Activated T-cell treated with anti-CD3 and anti-CD28 coated beads, Interleukin-2, amount 50 U/mL, for 4 hours (primary cell): ENCODE results near the gene B4GALT6. TPM values are rescaled to one million over a fixed set of nuclear protein-coding genes. Genes with fewer than 3 reads are reported as not detected.

Source experiments
- ATAC-seq, 2 donors: fragments of 200-7000 bp; cut with Tn5 transposase; one replicate each; pipeline ENCODE4 v1.10.0; 2021
- DNase-seq: peaks from one replicate; pipeline ENCODE4 v3.0.0-alpha.2; 2020
- H3K27me3 Mint-ChIP-seq: one replicate; pipeline ENCODE4 v1.8.0; 2021; ENCODE audit warnings: low read depth, mixed read lengths
- H3K36me3 Mint-ChIP-seq: one replicate; pipeline ENCODE4 v1.8.0; 2022; ENCODE audit warnings: mixed read lengths; ENCODE audit not compliant: insufficient read depth
- H3K4me1 Mint-ChIP-seq: one replicate; pipeline ENCODE4 v1.8.0; 2021; ENCODE audit warnings: low read depth, mixed read lengths
- H3K4me3 Mint-ChIP-seq: one replicate; pipeline ENCODE4 v1.8.0; 2021; ENCODE audit warnings: mild to moderate bottlenecking, moderate library complexity, mixed read lengths
- H3K9me3 Mint-ChIP-seq: one replicate; pipeline ENCODE4 v1.8.0; 2021; ENCODE audit warnings: mixed read lengths
- total RNA-seq, 3 donors: library from RNA; stranded (reverse); gene quantifications; one replicate each; pipeline ENCODE4 v1.2.1, GENCODE V29; 2021

The B4GALT6 gene
- total RNA-seq, 3 donors from 2014 or later = 0.84 to 2.4 (median 1.3) TPM

DNA sequence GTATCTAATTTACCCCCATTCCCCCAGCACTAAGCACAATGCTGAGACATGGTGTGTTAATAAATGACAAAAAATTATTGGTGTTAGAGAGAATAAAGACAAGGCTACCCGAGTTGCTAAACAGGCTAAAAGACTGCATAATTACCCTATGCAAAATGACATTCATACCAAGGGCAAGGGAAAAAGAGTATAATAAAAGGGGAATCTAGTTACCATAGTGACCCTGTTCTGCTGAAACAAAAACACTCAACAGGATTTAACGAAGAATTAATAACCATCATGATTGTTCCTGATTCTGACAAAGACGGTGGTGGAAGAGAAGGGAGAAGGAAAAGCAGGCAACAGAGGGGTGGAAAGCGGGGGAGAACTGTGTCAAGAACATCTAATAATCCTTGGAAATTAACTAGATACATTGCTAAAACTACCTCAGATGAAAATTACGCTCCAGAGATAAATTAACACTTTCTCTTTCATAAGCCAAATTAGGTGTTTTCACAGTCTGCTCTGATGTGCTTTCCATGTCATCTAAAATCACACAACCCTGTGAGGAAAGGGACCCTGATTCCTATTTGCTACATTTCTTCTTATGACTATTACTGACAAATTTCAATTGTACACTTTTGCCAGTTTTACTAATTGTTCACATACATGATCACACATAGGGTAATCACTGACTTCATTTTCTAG, 67.2 kb downstream of the B4GALT6 start:
- Mint-ChIP-seq H3K4me1 (no peaks in the 10 kb centered on the region), H3K9me3 (no peaks in the 10 kb centered on the region), H3K36me3 (no peaks in the 10 kb centered on the region), H3K4me3 (no peak overlapping the region), H3K27me3 (peaks cover 6% of the 10 kb centered on the region)
- ATAC-seq (no peak), DNase-seq (no peak)

DNA sequence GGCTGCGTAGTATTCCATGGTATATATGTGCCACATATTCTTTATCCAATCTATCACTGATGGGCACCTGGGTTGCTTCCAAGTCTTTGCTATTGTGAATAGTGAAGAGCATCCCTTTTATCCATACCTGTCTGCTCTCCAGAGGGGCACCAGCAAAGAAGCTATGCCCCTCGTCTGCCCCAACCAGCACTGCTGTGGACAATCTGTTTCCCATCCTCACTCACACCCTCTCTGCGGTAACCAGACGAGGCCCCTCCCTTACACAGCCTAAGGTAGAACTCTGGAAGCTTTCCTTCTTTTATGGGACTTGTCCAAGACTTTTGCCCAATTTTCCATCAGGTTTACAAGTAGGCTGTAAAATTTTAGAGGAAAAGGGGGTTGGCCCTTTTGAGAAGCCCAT, 67.8 kb downstream of the B4GALT6 start:
- Mint-ChIP-seq H3K9me3 (no peaks in the 10 kb centered on the region), H3K4me1 (no peaks in the 10 kb centered on the region), H3K4me3 (no peak overlapping the region), H3K27me3 (peaks cover 6% of the 10 kb centered on the region), H3K36me3 (no peaks in the 10 kb centered on the region)
- ATAC-seq (no peak), DNase-seq (no peak)

DNA sequence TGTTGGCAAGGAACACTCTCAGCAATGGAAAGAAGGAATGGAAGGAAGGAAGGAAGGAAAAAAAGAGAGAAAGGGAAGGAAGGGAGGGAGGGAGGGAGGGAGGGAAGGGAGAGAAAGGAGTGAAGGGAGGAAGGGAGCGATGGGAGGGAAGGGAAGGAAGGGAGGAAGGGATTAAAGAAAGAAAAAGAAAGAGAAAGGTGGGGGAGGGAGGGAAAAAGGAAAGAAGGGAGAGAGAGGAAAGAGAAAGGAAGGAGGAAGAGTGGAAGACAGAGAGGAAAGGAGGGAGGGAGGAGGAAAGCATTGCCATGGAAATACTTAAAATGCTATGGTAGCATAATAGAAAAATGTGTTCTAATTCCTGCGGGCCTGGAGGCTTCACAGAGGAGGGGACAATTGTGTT, 70.3 kb downstream of the B4GALT6 start:
- ATAC-seq (no peak), DNase-seq (no peak)
- H3K4me1 Mint-ChIP-seq = no peaks in the 10 kb centered on the region
- H3K27me3 Mint-ChIP-seq = peaks cover 8% of the 10 kb centered on the region
- H3K9me3 Mint-ChIP-seq = no peaks in the 10 kb centered on the region
- no peaks in the 10 kb centered on the region for H3K36me3 Mint-ChIP-seq
- no peak overlapping the region for H3K4me3 Mint-ChIP-seq

DNA sequence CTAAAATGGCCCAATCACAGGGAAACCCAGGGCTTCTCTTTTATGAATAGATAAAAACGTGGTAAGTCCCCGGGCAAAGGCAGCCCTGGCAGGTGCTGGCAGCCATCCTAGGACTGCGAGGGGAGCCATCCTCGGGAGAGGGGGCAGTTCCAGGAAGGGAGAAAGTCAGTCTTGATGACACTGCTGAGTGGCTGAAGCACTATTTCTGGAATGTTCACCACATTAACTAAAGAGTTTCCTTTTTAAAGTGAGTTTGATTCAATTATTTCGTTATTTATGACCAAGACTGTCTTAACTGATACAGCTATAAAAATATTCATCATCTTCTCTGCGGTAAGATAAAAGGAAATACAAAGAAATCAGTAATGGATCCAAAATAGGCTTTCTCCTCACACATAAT, 72.3 kb downstream of the B4GALT6 start:
- Mint-ChIP-seq H3K27me3 (peaks cover 10% of the 10 kb centered on the region), H3K4me1 (no peaks in the 10 kb centered on the region), H3K9me3 (no peaks in the 10 kb centered on the region), H3K4me3 (no peak overlapping the region), H3K36me3 (no peaks in the 10 kb centered on the region)
- DNase-seq (no peak), ATAC-seq (no peak)

DNA sequence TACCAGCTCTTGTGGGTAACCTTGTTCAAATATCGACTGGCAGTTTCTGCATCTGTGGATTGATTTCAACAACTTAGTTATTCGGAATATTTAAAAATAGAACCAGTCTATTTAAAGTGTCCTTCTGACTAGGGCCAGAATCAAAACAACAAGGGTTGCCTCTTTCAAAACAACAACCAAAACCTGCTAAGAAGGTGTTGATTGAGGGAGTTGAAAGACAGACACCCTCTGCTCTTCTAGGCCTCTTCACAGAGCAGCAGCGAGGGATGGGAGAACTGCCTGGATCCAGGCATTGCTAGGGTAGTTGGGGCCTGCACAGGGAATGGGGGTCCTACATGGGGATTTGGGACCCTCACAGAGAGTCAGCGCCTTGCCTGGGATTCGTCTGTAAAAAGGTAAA, 72.9 kb downstream of the B4GALT6 start:
- ATAC-seq (no peak), DNase-seq (no peak)
- H3K4me3 Mint-ChIP-seq = no peak overlapping the region
- no peaks in the 10 kb centered on the region for H3K36me3 Mint-ChIP-seq
- no peaks in the 10 kb centered on the region for H3K9me3 Mint-ChIP-seq
- no peaks in the 10 kb centered on the region for H3K4me1 Mint-ChIP-seq
- H3K27me3 Mint-ChIP-seq = peaks cover 8% of the 10 kb centered on the region

DNA sequence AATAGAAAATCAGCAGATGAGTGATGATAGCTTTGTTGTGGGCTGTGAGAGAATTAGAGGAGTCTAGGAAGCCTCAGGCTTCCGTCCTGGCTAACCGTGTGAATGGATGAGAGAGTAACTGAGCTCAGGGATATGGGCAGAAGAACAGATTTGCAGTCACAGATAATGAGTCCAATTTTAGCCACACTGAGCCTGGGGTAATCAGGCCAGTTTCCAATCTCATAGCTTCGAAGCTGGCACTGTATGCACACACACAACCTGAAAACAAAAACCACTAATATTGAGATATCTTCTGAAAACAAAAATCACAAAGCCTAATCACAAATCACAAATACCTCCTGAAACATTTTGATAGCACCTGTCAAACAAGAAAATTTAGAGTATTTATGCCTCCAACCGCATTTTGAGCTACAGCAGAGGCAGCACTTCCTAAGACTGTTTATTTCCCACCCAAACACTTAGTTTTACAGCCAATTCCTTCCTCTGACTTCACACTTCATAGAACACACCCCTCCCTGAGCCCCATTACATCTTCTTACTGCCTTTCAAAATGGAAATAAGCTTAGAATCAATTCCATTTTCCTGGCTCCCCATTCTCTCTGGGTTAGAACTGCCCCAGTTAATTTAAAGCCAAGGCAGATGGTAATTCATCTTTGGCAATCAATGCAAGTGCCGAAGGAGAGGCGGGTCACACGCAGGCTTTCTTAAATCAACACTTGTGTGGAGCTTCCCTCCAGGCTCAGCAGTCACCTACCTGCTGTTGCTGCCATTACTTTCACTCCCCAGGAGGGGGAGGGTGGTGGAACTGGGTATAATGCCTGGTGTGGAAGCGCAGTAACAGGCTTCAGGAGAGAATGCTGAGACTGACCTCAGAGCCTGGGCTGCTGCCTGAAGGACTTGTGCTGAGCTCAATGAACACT, 73.8 kb downstream of the B4GALT6 start:
- DNase-seq = no peak
- Mint-ChIP-seq H3K4me3 (no peak overlapping the region), H3K27me3 (peaks cover 7% of the 10 kb centered on the region), H3K36me3 (no peaks in the 10 kb centered on the region), H3K9me3 (no peaks in the 10 kb centered on the region), H3K4me1 (no peaks in the 10 kb centered on the region)
- peak in 1 of 2 donors; percentile 51 for ATAC-seq

DNA sequence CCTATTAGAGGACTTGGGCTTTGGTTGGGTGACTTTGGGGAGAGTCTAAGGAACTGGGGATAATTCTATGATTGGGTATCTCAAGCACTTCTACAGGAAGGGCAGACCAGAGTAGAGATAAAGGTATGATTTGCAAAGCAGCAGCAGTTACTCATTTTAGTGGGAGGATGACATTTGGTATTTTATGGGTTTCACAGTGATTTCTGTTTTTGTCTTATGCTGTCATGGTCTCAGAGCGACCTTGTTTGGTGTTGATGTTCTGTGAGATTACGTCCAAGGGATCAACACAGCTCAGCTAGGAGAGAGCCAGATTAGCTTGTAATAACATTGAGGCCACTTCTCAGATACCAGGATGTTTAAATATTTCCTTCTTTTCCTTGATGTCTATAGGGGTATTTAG, 74.5 kb downstream of the B4GALT6 start:
- Mint-ChIP-seq H3K4me3 (no peak overlapping the region), H3K9me3 (no peaks in the 10 kb centered on the region), H3K36me3 (no peaks in the 10 kb centered on the region), H3K4me1 (no peaks in the 10 kb centered on the region), H3K27me3 (peaks cover 7% of the 10 kb centered on the region)
- ATAC-seq (no peak), DNase-seq (no peak)

DNA sequence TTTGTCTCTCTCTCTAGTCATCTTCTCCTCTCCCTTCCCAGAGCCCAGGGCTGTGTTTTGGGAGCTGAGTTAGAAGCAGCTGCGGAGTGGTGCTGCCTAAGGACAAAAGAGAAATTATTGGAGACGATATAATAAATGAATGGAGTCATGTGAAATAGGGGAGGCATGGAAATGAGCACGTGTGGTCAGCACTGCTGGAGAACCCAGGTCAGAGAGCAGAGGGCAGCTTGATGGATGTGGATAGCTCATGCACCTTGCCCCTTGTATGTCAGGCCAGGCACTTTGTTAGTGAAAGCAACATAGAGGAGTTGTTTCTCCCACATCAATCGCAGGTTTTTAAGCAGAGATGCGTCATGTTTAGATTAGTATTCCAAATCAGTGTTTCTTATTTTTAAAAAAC, 77.0 kb downstream of the B4GALT6 start:
- no peaks in the 10 kb centered on the region for H3K9me3 Mint-ChIP-seq
- ATAC-seq (no peak), DNase-seq (no peak)
- no peaks in the 10 kb centered on the region for H3K36me3 Mint-ChIP-seq
- peaks cover 10% of the 10 kb centered on the region for H3K27me3 Mint-ChIP-seq
- H3K4me1 Mint-ChIP-seq = no peaks in the 10 kb centered on the region
- H3K4me3 Mint-ChIP-seq = no peak overlapping the region

DNA sequence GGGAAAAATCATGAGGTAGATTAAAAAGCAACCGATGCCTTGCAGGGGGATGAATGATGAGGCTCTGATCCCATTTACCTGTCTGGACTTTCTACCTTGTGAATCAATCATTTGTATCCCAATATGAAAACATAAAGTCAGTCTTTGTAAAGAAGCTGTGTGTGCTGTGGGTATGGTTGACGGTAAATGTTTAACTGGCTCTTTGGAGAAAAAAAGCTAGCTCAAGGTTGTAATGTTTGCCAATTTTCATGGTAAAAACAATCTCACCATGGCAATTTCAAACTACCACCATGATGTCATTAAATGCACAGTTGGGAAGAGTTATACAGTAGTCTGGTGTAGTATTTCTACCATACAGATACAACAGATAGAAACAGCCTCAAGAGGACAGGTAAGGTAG, 78.1 kb downstream of the B4GALT6 start:
- Mint-ChIP-seq H3K36me3 (no peaks in the 10 kb centered on the region), H3K4me1 (no peaks in the 10 kb centered on the region), H3K4me3 (no peak overlapping the region), H3K9me3 (no peaks in the 10 kb centered on the region), H3K27me3 (peaks cover 10% of the 10 kb centered on the region)
- ATAC-seq = no peak
- DNase-seq = no peak

DNA sequence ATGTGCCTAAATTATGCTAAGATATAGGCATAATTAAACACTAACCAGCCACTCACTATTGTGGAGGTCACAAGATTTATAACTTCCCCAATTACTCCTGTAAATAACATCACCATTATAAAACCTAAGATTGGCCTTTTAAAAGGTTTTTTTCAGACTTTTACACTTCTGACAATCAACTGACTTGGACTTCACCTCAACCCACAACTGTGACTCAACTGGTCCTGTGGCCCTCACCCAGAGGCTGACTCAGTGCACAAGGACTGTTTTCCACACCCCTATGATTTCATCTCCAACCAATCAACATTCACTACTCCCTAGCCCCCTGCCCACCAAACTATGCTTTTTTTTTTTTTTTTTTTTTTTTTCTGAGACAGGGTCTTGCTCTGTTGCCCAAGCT, 81.1 kb downstream of the B4GALT6 start:
- Mint-ChIP-seq H3K27me3 (peaks cover 8% of the 10 kb centered on the region), H3K4me3 (no peak overlapping the region), H3K36me3 (no peaks in the 10 kb centered on the region), H3K9me3 (no peaks in the 10 kb centered on the region), H3K4me1 (no peaks in the 10 kb centered on the region)
- no peak for DNase-seq
- peak; percentile 35 to 57 for ATAC-seq

DNA sequence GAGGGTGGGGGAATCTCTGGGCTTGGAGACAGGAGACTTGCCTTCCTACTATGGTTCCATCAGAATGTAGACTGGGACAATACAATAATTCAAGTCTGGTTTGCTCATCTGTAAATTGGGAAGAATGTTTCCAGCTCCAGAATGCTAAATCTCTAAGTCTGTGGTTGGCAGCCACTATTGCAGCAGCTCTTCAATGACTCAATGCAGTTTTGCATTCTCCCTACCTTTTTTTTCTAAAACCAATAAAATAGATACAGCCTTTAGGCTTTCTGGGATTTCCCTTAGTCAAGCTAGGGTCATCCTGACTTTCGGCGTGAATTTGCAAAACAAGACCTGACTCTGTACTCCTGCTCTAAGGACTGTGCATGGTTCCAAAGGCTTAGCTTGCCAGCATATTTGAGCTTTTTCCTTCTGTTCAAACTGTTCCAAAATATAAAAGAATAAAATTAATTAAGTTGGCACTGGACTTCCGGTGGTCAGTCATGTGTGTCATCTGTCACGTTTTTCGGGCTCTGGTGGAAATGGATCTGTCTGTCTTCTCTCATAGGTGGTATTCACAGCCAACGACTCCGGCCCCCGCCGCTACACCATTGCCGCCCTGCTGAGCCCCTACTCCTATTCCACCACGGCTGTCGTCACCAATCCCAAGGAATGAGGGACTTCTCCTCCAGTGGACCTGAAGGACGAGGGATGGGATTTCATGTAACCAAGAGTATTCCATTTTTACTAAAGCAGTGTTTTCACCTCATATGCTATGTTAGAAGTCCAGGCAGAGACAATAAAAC, 86.2 kb downstream of the B4GALT6 start:
- Mint-ChIP-seq H3K4me1 (no peaks in the 10 kb centered on the region), H3K4me3 (no peak overlapping the region), H3K9me3 (no peaks in the 10 kb centered on the region), H3K36me3 (no peaks in the 10 kb centered on the region), H3K27me3 (peaks cover under 1% of the 10 kb centered on the region)
- DNase-seq = no peak
- ATAC-seq = no peak

DNA sequence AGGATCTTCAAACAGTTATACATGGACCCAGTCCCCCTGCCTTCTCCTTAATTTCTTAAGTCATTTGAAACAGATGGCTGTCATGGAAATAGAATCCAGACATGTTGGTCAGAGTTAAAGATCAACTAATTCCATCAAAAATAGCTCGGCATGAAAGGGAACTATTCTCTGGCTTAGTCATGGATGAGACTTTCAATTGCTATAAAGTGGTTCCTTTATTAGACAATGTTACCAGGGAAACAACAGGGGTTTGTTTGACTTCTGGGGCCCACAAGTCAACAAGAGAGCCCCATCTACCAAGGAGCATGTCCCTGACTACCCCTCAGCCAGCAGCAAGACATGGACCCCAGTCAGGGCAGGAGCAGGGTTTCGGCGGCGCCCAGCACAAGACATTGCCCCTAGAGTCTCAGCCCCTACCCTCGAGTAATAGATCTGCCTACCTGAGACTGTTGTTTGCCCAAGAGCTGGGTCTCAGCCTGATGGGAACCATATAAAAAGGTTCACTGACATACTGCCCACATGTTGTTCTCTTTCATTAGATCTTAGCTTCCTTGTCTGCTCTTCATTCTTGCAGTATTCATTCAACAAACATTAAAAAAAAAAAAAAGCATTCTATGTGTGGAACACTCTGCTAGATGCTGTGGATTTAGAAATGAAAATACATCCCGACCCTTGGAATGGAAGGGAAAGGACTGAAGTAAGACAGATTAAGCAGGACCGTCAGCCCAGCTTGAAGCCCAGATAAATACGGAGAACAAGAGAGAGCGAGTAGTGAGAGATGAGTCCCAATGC, 88.1 kb downstream of the B4GALT6 start:
- no peak overlapping the region for H3K4me3 Mint-ChIP-seq
- H3K27me3 Mint-ChIP-seq = no peaks in the 10 kb centered on the region
- no peaks in the 10 kb centered on the region for H3K36me3 Mint-ChIP-seq
- H3K4me1 Mint-ChIP-seq = no peaks in the 10 kb centered on the region
- no peak for DNase-seq
- H3K9me3 Mint-ChIP-seq = no peaks in the 10 kb centered on the region
- ATAC-seq = no peak

DNA sequence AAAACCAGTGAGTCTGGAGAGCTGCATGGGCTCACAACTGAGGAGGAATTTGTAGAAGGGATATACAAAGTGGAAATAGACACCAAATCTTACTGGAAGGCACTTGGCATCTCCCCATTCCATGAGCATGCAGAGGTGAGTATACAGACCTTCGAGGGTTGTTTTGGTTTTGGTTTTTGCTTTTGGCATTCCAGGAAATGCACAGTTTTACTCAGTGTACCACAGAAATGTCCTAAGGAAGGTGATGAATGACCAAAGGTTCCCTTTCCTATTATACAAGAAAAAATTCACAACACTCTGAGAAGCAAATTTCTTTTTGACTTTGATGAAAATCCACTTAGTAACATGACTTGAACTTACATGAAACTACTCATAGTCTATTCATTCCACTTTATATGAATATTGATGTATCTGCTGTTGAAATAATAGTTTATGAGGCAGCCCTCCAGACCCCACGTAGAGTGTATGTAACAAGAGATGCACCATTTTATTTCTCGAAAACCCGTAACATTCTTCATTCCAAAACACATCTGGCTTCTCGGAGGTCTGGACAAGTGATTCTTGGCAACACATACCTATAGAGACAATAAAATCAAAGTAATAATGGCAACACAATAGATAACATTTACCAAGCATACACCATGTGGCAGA, 89.1 kb downstream of the B4GALT6 start:
- ATAC-seq (no peak), DNase-seq (no peak)
- Mint-ChIP-seq H3K4me3 (no peak overlapping the region), H3K27me3 (peaks cover 3% of the 10 kb centered on the region), H3K4me1 (no peaks in the 10 kb centered on the region), H3K9me3 (no peaks in the 10 kb centered on the region), H3K36me3 (no peaks in the 10 kb centered on the region)
